Upper lobe of left lung (tissue), 6 donors: ENCODE measurements around the gene PNLDC1. TPM values are rescaled to one million over a fixed set of nuclear protein-coding genes. Genes with fewer than 3 reads are reported as not detected.
A peak's percentile ranks its signal among the peaks of the same experiment; 100 is the strongest.

Experiments
- ATAC-seq, 2 donors: fragments of 200-7000 bp; cut with Tn5 transposase; one replicate each; pipeline ENCODE4 v1.9.1; 2022; ENCODE audit warnings: mild to moderate bottlenecking in 2 of 2, moderate library complexity in 2 of 2; ENCODE audit not compliant: low FRiP score in 2 of 2
- DNase-seq, 2 donors: peaks; one replicate each; pipeline ENCODE4 v3.0.0-alpha.2; 2019 to 2020
- H3K27ac ChIP-seq, 4 donors: fragments of 200-600 bp; sonication (generic); one replicate each; pipeline ENCODE4 v1.5.1; 2016 to 2019
- H3K27me3 ChIP-seq, 4 donors: fragments of 200-600 bp; sonication (generic); one replicate each; pipeline ENCODE4 v1.5.1; 2017 to 2019
- H3K36me3 ChIP-seq, 4 donors: fragments of 200-600 bp; sonication (generic); one replicate each; pipeline ENCODE4 v1.5.1; 2016 to 2019
- H3K4me1 ChIP-seq, 4 donors: fragments of 200-600 bp; sonication (generic); one replicate each; pipeline ENCODE4 v1.5.1; 2018 to 2019
- H3K4me3 ChIP-seq, 4 donors: fragments of 200-600 bp; sonication (generic); one replicate each; pipeline ENCODE4 v1.5.1; 2017 to 2019; ENCODE audit warnings: mild to moderate bottlenecking in 2 of 4, moderate library complexity in 1 of 4
- H3K9me3 ChIP-seq, 4 donors: fragments of 200-600 bp; sonication (generic); one replicate each; pipeline ENCODE4 v1.5.1; 2018 to 2019
- EP300 ChIP-seq, 4 donors: sonication (generic); formaldehyde crosslinking; IDR thresholded peaks; one replicate each; pipeline ENCODE4 v1.5.1; 2017; ENCODE audit warnings: antibody characterized with exemption in 4 of 4, control low read depth in 2 of 4
- POLR2A ChIP-seq, 4 donors: fragments of 450-650 bp; IDR thresholded peaks; one replicate each; pipeline ENCODE4 v1.5.1; 2016 to 2017; ENCODE audit warnings: antibody characterized with exemption in 4 of 4, mild to moderate bottlenecking in 2 of 4
- POLR2AphosphoS5 ChIP-seq, 2 donors: sonication (generic); formaldehyde crosslinking; IDR thresholded peaks; one replicate each; pipeline ENCODE4 v1.5.1; 2017; ENCODE audit warnings: antibody characterized with exemption in 2 of 2
- WGBS, 2 donors: methylation state at CpG; one replicate each; pipeline ENCODE4 v1.1.5; 2017 to 2018; 5-methylcytosine and 5-hydroxymethylcytosine counted together
- total RNA-seq, 6 donors: library from RNA; depleted of rRNA in 4 of 6; stranded (reverse); fragments of >200 nt in 4 of 6; gene quantifications; one replicate each; pipeline versions ENCODE4 v1.1.0 to v1.2.1, GENCODE V29; 2016 to 2021
- TF ChIP-seq, protein P1 (sequence below), 6 experiments: fragments of 450-650 bp in 4 of 6; fragments of 200-600 bp in 2 of 6; sonication (generic) in 2 of 6; IDR thresholded peaks; one replicate each; pipeline ENCODE4 v1.5.1; 2016 to 2019; ENCODE audit warnings: antibody characterized with exemption in 6 of 6
- donor health status: DM: no; HTN: no; CAD: no; lungs with moderate emphysema.
- donor health status: DM: no; HTN: yes; CAD: no; lungs with severe emphysema.

Gene PNLDC1
- total RNA-seq, 6 donors from 2014 or later: 0.37 to 1.0 TPM; not detected in 4

DNA sequence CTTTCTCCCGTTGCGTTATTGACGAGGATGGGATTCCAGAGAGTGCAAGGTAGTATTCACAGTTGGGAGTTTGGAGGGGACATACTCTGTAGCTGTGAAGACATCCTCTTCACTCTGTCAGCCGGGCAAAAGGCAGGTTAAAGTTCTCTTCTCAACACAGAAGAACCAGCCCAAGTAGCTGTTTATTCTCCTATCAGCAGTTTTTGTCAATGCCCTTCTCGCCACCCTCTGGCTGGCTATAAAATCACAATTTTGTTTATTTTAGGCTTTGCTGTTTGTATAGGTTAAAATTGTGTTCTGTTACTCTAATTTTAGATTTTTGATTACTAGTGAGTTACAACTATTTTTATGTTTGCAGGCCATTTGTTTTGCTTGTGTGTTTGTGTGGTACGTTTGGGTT, 52.8 kb downstream of the PNLDC1 start:
- no peaks in the 10 kb centered on the region for H3K36me3 ChIP-seq
- DNase-seq (no peak), ATAC-seq (no peak)
- no peaks in the 10 kb centered on the region for H3K4me1 ChIP-seq
- H3K4me3 ChIP-seq: no peak overlapping the region
- no peak for TF ChIP-seq EP300 (IDR thresholded peaks at IDR 0.05)
- no peak for TF ChIP-seq POLR2A (IDR thresholded peaks at IDR 0.05)
- TF ChIP-seq, protein P1, sequence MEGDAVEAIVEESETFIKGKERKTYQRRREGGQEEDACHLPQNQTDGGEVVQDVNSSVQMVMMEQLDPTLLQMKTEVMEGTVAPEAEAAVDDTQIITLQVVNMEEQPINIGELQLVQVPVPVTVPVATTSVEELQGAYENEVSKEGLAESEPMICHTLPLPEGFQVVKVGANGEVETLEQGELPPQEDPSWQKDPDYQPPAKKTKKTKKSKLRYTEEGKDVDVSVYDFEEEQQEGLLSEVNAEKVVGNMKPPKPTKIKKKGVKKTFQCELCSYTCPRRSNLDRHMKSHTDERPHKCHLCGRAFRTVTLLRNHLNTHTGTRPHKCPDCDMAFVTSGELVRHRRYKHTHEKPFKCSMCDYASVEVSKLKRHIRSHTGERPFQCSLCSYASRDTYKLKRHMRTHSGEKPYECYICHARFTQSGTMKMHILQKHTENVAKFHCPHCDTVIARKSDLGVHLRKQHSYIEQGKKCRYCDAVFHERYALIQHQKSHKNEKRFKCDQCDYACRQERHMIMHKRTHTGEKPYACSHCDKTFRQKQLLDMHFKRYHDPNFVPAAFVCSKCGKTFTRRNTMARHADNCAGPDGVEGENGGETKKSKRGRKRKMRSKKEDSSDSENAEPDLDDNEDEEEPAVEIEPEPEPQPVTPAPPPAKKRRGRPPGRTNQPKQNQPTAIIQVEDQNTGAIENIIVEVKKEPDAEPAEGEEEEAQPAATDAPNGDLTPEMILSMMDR (IDR thresholded peaks at IDR 0.05): peak in 2 of 6 experiments; percentile 17 to 36
- no peak for TF ChIP-seq POLR2AphosphoS5 (IDR thresholded peaks at IDR 0.05)
- no peaks in the 10 kb centered on the region for H3K27me3 ChIP-seq
- H3K9me3 ChIP-seq: peaks cover 0 to 3% (median 3%) of the 10 kb centered on the region in 4 donors
- no peak overlapping the region for H3K27ac ChIP-seq
- 33 to 51% methylated on average over 6 of the region's 6 CpGs for WGBS, 2 donors

DNA sequence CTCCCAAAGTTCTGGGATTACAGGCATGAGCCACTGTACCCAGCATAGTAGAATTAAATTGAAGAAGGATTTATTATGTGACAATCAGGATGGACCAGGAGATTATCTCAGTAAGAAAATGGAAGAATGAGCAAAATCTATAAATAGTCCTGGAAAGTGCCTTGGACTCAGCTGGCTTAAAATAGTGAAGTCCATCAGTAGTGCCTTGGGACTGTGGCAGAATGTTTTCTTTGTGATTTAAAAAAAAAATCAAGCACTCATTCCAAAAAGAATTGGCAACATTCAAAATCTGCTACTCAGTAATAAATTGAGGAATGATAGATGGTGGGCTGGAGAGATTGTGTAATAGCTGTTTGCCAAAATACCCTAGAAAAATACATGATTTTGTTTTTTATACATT, 53.7 kb downstream of the PNLDC1 start:
- Histone ChIP-seq H3K36me3 (no peaks in the 10 kb centered on the region), H3K9me3 (peaks cover 0 to under 1% (median under 1%) of the 10 kb centered on the region in 4 donors), H3K27me3 (no peaks in the 10 kb centered on the region), H3K27ac (no peak overlapping the region), H3K4me3 (no peak overlapping the region), H3K4me1 (no peaks in the 10 kb centered on the region)
- ATAC-seq (no peak), DNase-seq (no peak)
- TF ChIP-seq POLR2A (IDR thresholded peaks at IDR 0.05) (no peak), EP300 (IDR thresholded peaks at IDR 0.05) (no peak), POLR2AphosphoS5 (IDR thresholded peaks at IDR 0.05) (no peak)
- TF ChIP-seq, protein P1 (IDR thresholded peaks at IDR 0.05): no peak

DNA sequence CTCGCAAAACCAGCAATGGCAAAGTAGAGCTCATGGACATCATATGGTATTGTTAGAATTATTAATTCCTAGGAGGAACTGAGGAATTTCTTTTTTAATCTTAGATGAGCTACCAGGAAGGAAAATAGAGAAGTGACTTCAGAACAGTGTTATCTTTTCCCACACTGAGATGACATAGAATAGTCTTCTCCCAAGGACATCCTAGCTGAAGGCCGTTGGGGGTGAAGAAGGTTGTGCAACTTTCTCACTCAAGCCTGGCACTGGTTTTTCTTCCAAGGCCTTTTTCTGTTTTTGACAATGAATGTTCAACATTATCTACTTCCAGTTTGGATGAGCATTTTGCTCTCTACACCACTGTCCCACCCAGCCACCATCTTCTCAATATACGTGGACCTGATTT, 54.9 kb downstream of the PNLDC1 start:
- no peak for ATAC-seq
- Histone ChIP-seq H3K4me3 (no peak overlapping the region), H3K27me3 (no peaks in the 10 kb centered on the region), H3K27ac (no peak overlapping the region), H3K9me3 (no peaks in the 10 kb centered on the region), H3K4me1 (no peaks in the 10 kb centered on the region), H3K36me3 (no peaks in the 10 kb centered on the region)
- 76 to 86% methylated on average over 3 of the region's 3 CpGs for WGBS, 2 donors
- TF ChIP-seq POLR2AphosphoS5 (IDR thresholded peaks at IDR 0.05) (no peak), EP300 (IDR thresholded peaks at IDR 0.05) (no peak), POLR2A (IDR thresholded peaks at IDR 0.05) (no peak)
- TF ChIP-seq, protein P1 (IDR thresholded peaks at IDR 0.05): no peak
- no peak for DNase-seq

DNA sequence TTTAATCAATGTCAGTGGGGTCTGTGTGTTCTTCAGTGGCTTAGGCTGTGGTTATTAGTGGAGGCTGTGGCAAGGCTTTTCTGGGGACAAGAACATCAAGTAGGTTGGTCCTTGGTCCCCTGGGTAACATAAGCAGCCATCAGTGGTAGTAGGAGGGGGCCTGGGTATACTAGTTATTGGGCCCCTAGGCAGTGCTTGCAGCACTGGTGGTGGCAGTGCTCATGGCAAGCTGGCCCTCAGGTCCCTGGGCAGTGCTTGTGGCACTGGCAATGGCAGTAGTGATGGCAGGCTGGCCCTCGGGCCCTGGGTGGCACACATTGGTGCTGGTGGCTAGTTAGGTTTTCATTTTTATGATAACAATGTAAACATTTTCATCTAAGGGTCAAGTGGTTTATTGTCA, 58.2 kb downstream of the PNLDC1 start:
- H3K27ac ChIP-seq: no peak overlapping the region
- no peak for TF ChIP-seq POLR2A (IDR thresholded peaks at IDR 0.05)
- TF ChIP-seq, protein P1 (IDR thresholded peaks at IDR 0.05): no peak
- no peak for TF ChIP-seq POLR2AphosphoS5 (IDR thresholded peaks at IDR 0.05)
- TF ChIP-seq EP300 (IDR thresholded peaks at IDR 0.05): no peak
- no peaks in the 10 kb centered on the region for H3K4me1 ChIP-seq
- no peaks in the 10 kb centered on the region for H3K27me3 ChIP-seq
- peak in 1 of 2 donors; percentile 37 for DNase-seq
- no peak for ATAC-seq
- H3K4me3 ChIP-seq: no peak overlapping the region
- H3K36me3 ChIP-seq: no peaks in the 10 kb centered on the region
- 92 to 100% methylated on average over 1 of the region's 1 CpG for WGBS, 2 donors
- no peaks in the 10 kb centered on the region for H3K9me3 ChIP-seq

DNA sequence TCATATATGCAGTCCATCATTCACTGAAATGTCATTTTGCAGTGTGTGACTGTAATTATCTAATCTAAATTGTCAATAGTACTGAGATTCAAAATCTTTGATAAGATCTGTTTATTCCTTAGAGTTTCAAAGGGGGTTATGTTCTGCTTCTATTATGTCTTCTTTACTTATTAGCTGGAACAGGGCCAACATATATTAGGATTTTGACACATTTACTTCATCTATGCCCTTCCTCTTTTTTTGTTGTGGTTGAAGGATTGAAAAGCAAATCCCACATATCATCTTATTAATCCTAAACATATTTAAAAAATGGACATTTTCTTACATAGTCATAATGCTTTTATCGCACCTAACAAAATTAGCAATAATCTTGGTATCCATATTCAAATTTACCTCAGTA, 60.4 kb downstream of the PNLDC1 start:
- Histone ChIP-seq H3K27me3 (no peaks in the 10 kb centered on the region), H3K4me3 (no peak overlapping the region), H3K36me3 (no peaks in the 10 kb centered on the region), H3K9me3 (no peaks in the 10 kb centered on the region), H3K27ac (no peak overlapping the region), H3K4me1 (no peaks in the 10 kb centered on the region)
- DNase-seq (no peak), ATAC-seq (no peak)
- TF ChIP-seq, protein P1 (IDR thresholded peaks at IDR 0.05): no peak
- TF ChIP-seq EP300 (IDR thresholded peaks at IDR 0.05) (no peak), POLR2A (IDR thresholded peaks at IDR 0.05) (no peak)
- 98 to 100% methylated on average over 1 of the region's 1 CpG for WGBS, 2 donors
